ENCODE measurements around the gene GGT6.

DNA sequence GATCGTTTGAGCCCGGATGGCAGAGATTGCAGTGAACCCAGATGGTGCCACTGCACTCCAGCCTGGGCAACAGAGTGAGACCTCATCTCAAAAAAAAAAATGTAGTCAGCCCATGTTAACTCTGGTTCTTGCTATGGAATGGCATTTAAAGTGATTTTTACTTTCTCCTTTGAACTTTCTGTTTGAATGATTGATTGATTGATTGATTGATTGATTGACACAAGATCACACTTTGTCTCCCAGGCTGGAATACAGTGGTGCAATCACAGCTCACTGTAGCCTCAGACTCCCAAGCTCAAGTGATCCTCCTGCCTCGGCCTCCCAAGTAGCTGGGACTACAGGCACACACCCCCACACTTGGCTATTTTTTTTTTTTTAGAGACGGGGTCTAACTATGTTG, 40.9 kb upstream of the GGT6 start:
- TF ChIP-seq POLR2A (IDR thresholded peaks at IDR 0.05; ENCODE audit: low read depth, low read length) (no peak), POLR2AphosphoS5 (IDR thresholded peaks at IDR 0.05; ENCODE audit: low read depth, low read length) (no peak), TAF1 (IDR thresholded peaks at IDR 0.05; ENCODE audit: borderline replicate concordance, low read depth, low read length) (no peak)
